PC-9 (cell line): ENCODE data around the gene FGF14. TPM values are rescaled to one million over a fixed set of nuclear protein-coding genes. Genes with fewer than 3 reads are reported as not detected.

ENCODE experiments used
- BruUV-seq: library from RNA; stranded (reverse); fragments of 400-500 nt; replicated peaks from 2 replicates; lab custom pipeline; 2021; lab: Mats Ljungman, UMichigan
- CTCF ChIA-PET: fragments of 300-600 bp; sonication (Branson Sonifier 250); formaldehyde crosslinking; loops from one replicate; lab custom pipeline; 2022; ENCODE audit warnings: antibody characterized with exemption; lab: Charles Lee
- POLR2A ChIA-PET: fragments of 300-600 bp; sonication (Branson Sonifier 250); formaldehyde crosslinking; loops from one replicate; lab custom pipeline; 2022; ENCODE audit warnings: antibody characterized with exemption; ENCODE audit not compliant: unreplicated experiment; lab: Charles Lee
- DNase-seq, 2 experiments: peaks; one replicate each; pipeline versions ENCODE4 v3.0.0 to v3.0.0-alpha.2; 2015 to 2022; ENCODE audit warnings: mixed read lengths in 1 of 2
- H2AFZ ChIP-seq: fragments of 200-600 bp; sonication (generic); 2 replicates; pipeline ENCODE4 v1.8.1; 2017; ENCODE audit warnings: antibody characterized with exemption
- H3F3A ChIP-seq: fragments of 200-600 bp; sonication (generic); 2 replicates; pipeline ENCODE4 v1.8.1; 2017; ENCODE audit warnings: antibody characterized with exemption, mild to moderate bottlenecking, low read depth; ENCODE audit not compliant: insufficient read depth
- H3K27ac ChIP-seq: fragments of 200-600 bp; sonication (generic); 2 replicates; pipeline ENCODE4 v1.6.1; 2016; ENCODE audit warnings: mixed run types
- H3K27me3 ChIP-seq: fragments of 200-600 bp; sonication (generic); 2 replicates; pipeline ENCODE4 v1.6.1; 2016; ENCODE audit warnings: low read depth, mixed run types; ENCODE audit not compliant: insufficient read depth
- H3K36me3 ChIP-seq: fragments of 200-600 bp; sonication (generic); 2 replicates; pipeline ENCODE4 v1.6.1; 2016; ENCODE audit warnings: low read depth, mixed run types
- H3K4me1 ChIP-seq: fragments of 200-600 bp; sonication (generic); replicated peaks from 2 replicates; pipeline ENCODE4 v1.6.1; 2016; ENCODE audit warnings: mixed run types; ENCODE audit not compliant: insufficient read depth
- H3K4me2 ChIP-seq: fragments of 200-600 bp; sonication (generic); 2 replicates; pipeline ENCODE4 v1.6.1; 2017; ENCODE audit warnings: mixed run types
- H3K4me3 ChIP-seq: fragments of 200-600 bp; sonication (generic); 2 replicates; pipeline ENCODE4 v1.6.1; 2016; ENCODE audit warnings: mixed run types
- H3K79me2 ChIP-seq: fragments of 200-600 bp; sonication (generic); 2 replicates; pipeline ENCODE4 v1.6.1; 2017; ENCODE audit warnings: low read depth, mixed run types
- H3K9me2 ChIP-seq: fragments of 200-600 bp; sonication (generic); 2 replicates; pipeline ENCODE4 v1.8.1; 2017; ENCODE audit warnings: mild to moderate bottlenecking; ENCODE audit not compliant: insufficient read depth
- H3K9me3 ChIP-seq: fragments of 200-600 bp; sonication (generic); 2 replicates; pipeline ENCODE4 v1.8.1; 2016; ENCODE audit warnings: low read depth; ENCODE audit not compliant: insufficient read depth
- H4K20me1 ChIP-seq: fragments of 200-600 bp; sonication (generic); 2 replicates; pipeline ENCODE4 v1.8.1; 2017; ENCODE audit not compliant: insufficient read depth
- CTCF ChIP-seq: fragments of 200-600 bp; sonication (generic); conservative IDR thresholded peaks from 2 replicates; pipeline ENCODE4 v1.6.1; 2017; ENCODE audit warnings: mixed run types, antibody characterized with exemption, mild to moderate bottlenecking, moderate library complexity
- EZH2 ChIP-seq: fragments of 200-600 bp; sonication (generic); IDR thresholded peaks from 2 replicates; pipeline ENCODE4 v1.8.0; 2017; ENCODE audit warnings: antibody characterized with exemption, low read depth
- intact Hi-C: fragments of 100-400 bp; cut with micrococcal nuclease; formaldehyde crosslinking; loops from one replicate; pipeline ENCODE4 v1.10.0; 2022; ENCODE audit not compliant: unreplicated experiment
- total RNA-seq: library from RNA; stranded (reverse); gene quantifications from 2 replicates; pipeline ENCODE4 v1.2.3, GENCODE V29; 2021

Gene FGF14
- total RNA-seq, 1 experiment from 2014 or later: not detected

GRCh38 chr13:101996954-101997353 is 404.9 kb downstream of the FGF14 start:
- no TSS peak for BruUV-seq
- no peaks in the 10 kb centered on the region for H3K79me2 ChIP-seq
- H3K36me3 ChIP-seq: no peaks in the 10 kb centered on the region
- TF ChIP-seq EZH2 (no peak), CTCF (no peak)
- no peak overlapping the region for H3K27ac ChIP-seq
- no peak overlapping the region for H3K4me2 ChIP-seq
- no peak overlapping the region for H3K4me3 ChIP-seq
- intact Hi-C loops: no loop called here
- H4K20me1 ChIP-seq: no peaks in the 10 kb centered on the region
- ChIA-PET CTCF (no interaction called here), POLR2A (interaction anchor here (0.6 kb wide), 2 partner anchors 12 to 599 kb away, joined by 5 to 9 read pairs; no protein-coding TSS in a partner anchor)
- peak in 1 of 2 experiments; percentile 27 for DNase-seq
- no peaks in the 10 kb centered on the region for H3K9me3 ChIP-seq
- no peaks in the 10 kb centered on the region for H3K4me1 ChIP-seq
- H3K27me3 ChIP-seq: peaks cover 18% of the 10 kb centered on the region
- H3K9me2 ChIP-seq: no peaks in the 10 kb centered on the region
- no peaks in the 10 kb centered on the region for H3F3A ChIP-seq
- no peak overlapping the region for H2AFZ ChIP-seq

GRCh38 chr13:101989798-101990350 is 412.0 kb downstream of the FGF14 start:
- no peaks in the 10 kb centered on the region for H3K36me3 ChIP-seq
- H3K4me2 ChIP-seq: no peak overlapping the region
- TF ChIP-seq CTCF: no peak
- TF ChIP-seq EZH2: no peak
- H3K9me3 ChIP-seq: no peaks in the 10 kb centered on the region
- no peak overlapping the region for H3K4me3 ChIP-seq
- ChIA-PET CTCF (no interaction called here), POLR2A (no interaction called here)
- H3K9me2 ChIP-seq: no peaks in the 10 kb centered on the region
- no peaks in the 10 kb centered on the region for H4K20me1 ChIP-seq
- BruUV-seq: no TSS peak
- no peaks in the 10 kb centered on the region for H3F3A ChIP-seq
- DNase-seq: peak in 1 of 2 experiments; percentile 15
- H3K79me2 ChIP-seq: no peaks in the 10 kb centered on the region
- intact Hi-C loops: no loop called here
- H2AFZ ChIP-seq: no peak overlapping the region
- no peaks in the 10 kb centered on the region for H3K27me3 ChIP-seq
- H3K4me1 ChIP-seq: no peaks in the 10 kb centered on the region
- H3K27ac ChIP-seq: no peak overlapping the region

GRCh38 chr13:101988140-101988539 is 413.7 kb downstream of the FGF14 start:
- Histone ChIP-seq H3K9me2 (no peaks in the 10 kb centered on the region), H2AFZ (no peak overlapping the region), H3F3A (no peaks in the 10 kb centered on the region), H3K27me3 (no peaks in the 10 kb centered on the region), H3K79me2 (no peaks in the 10 kb centered on the region), H3K4me3 (no peak overlapping the region), H3K4me2 (no peak overlapping the region), H3K36me3 (no peaks in the 10 kb centered on the region), H4K20me1 (no peaks in the 10 kb centered on the region), H3K4me1 (no peaks in the 10 kb centered on the region), H3K27ac (no peak overlapping the region), H3K9me3 (no peaks in the 10 kb centered on the region)
- BruUV-seq: no TSS peak
- CTCF ChIA-PET: no interaction called here
- no peak for DNase-seq
- TF ChIP-seq CTCF (no peak), EZH2 (no peak)
- POLR2A ChIA-PET: no interaction called here
- intact Hi-C loops: no loop called here
